Stimulated activated CD4-positive, alpha-beta T cell treated with anti-CD3 and anti-CD28 coated beads, Interleukin-12 subunit alpha, Interleukin-12 subunit beta, amount 100 ng/mL, for 48 hours (primary cell): ENCODE measurements around the gene NDE1.
"Not testable (repeated sequence)": the region's sequence is repeated elsewhere in the genome, so short reads cannot be mapped to it uniquely, and the experiment has no call there.

Experiments
- DNase-seq, 3 donors: peaks; one replicate each; pipeline ENCODE4 v3.0.0-alpha.2; 2020; ENCODE audit warnings: low read depth in 2 of 3, low spot score in 1 of 3

NDE1 gene

GRCh38 chr16:15620611-15621195, 29.3 kb upstream of the NDE1 start:
- no peak for DNase-seq

DNA sequence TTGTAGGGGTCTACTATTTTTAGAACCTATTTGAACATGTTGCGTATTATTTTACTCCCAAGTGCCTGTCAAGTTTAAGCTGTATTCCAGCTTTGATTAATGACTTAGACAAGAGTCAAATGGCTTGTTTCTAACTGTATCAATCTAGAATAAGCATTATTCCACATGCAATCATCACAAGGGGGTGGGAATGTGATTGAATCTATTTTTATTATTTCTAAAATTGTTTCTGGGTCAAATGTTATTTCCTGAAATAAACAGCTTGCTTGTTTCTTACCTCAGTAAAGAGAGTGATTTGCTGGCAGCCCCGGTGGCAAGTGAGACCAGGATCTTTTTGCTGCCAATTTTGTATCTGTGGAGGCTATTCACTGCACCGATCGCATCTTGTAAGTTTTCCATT, 28.6 kb upstream of the NDE1 start:
- no peak for DNase-seq

GRCh38 chr16:15621889-15622288, 28.2 kb upstream of the NDE1 start:
- no peak for DNase-seq

DNA sequence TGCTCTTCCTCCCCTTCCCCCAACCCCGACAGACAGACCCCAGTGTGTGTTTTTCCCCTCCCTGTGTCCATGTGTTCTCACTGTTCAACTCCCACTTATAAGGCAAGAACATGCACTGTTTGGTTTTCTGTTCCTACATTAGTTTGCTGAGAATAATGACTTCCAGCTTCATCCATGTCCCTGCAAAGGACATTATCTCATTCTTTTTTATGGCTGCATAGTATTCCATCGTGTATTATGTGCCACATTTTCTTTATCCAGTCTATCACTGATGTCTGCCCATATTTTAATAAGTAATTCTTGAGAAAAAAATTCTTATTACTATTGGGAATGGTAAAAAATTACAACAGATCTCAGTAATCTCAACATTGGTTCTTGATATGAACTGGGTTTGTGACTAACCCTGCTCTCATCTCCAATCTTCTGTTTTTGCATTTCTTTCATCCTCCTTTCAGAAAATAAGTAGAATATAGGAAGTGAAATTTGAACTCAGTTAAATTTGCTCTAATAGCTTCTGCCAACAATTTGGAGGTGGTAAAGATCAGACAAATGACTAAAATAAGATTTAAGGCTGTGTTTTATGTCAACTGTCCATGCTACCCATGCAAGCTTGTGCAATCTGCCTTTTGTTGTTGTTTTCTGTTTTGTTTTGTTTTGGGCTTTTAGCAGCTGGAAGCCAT, 18.2 kb upstream of the NDE1 start:
- no peak for DNase-seq

DNA sequence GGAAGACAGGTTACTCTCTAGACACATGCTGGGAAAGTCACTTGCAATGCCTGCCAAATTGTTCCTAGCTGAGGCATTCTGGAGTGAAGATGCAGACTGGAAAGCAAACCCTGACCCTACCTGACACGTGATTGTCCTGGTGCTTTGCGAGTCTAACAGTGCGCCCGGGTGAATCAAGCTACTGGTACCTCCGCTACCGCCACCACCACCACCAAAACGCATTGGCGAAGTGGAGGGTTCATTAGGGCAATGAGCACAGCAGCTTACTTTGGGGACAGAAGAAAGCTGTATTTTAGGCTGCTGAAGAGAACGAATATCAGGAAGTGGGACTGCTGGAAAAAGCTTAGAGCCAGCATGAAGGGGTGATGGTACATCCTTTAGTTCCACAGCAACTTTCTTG, 14.1 kb upstream of the NDE1 start:
- no peak for DNase-seq

DNA sequence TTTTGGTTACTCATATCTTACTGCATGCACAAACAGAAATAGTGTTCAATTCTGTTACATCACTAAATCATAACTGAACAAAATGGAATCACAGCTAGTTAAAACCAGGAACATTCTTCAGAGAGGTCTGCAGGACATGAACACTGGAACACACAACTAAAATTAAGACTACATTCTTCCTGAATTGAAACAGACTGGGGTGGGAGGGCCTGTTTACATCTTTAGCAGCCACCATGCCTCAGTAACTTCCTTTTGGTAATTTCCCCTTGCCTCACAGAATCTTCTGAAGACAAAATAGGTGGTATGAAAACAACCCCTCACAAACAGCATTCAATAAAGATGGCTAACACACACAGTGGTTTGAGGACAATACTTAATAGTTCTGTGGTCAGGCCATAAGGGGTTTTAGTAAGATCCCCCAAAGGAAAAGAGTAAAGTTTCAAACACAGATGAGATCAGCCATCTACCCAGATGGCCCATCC, 13.6 kb upstream of the NDE1 start:
- no peak for DNase-seq

- DNase-seq = peak in 1 of 3 donors; percentile 17
Measured at GRCh38 chr16:15639061-15639568, 10.9 kb upstream of the NDE1 start.

GRCh38 chr16:15640966-15641365, 9.1 kb upstream of the NDE1 start:
- DNase-seq = no peak

- no peak for DNase-seq
Measured at GRCh38 chr16:15641753-15642556, 8.1 kb upstream of the NDE1 start.

DNA sequence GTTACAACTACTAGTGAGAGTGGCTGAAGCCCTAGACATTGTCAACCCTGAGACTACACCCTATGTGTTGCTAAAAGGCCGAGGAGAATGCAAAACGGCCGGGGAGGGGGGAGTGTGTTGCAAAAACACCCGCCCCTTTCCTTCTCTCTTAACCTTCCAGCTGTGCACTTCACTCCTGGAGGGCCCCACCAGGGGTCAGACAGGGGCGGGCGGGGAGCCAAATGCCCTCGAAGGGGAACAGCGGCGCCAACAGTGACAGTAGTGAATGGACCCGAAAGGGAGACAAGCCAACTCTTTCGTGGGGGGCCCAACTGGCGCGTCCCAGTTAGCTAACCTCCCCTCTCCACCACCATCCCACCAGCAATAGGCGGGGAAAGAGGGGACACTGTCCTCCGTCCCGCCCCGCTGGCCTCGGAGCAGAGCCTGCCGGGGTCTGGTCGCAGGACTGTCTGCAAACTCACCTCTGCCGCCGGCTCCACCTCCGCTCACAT, 7.4 kb upstream of the NDE1 start:
- DNase-seq = peak; percentile 60 to 80 (median 65)

DNA sequence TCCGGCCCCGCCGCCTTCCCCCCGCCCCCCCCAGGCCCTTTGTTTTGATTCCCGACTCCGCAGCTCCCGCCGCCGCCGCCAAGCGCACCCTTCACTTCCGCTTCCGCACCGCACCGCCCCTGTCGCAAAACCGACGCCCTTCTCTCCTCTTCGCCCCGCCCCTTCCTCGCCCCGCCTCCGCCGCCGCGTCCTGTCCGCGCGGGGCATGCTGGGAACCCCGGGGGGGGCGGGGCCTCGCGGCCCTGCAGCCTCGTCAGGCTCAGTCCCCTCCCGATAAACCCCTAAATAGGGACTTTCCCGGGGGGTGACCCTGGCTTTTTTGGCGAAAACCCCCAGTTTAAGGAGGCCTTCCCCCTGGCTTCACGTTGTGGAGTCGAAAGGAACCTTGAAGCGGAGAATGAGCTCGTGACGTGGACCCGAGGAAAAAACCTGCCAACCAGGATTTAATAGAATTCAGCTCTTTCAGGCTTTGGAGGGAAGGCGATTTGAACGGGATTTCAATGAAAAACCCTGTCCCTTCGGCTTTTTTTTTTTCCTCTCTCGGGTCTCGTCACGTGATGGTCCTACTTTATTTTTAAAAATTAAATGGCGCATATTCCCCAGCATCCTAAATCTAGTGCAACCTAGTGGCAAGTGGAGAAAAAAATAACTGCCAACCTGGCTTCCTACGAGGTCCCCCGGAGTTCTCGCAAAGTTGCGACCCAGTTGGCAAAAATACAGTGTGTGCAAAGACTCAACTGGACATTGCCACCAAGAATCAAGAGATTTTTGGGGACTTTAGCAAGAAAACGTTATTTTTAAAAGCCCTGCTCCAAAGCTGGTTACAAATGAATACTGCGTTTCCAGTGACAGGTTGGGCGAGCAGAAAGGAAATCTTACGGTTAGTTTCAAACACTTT, 6.7 kb upstream of the NDE1 start, which contains the start of gene MARF1:
MARF1 (minus strand) TSS at position 107 of the 898 bp plus-strand sequence. CDS start 3,921 bp downstream, outside the sequence.
- peak; percentile 97 to 100 (median 100) for DNase-seq

DNA sequence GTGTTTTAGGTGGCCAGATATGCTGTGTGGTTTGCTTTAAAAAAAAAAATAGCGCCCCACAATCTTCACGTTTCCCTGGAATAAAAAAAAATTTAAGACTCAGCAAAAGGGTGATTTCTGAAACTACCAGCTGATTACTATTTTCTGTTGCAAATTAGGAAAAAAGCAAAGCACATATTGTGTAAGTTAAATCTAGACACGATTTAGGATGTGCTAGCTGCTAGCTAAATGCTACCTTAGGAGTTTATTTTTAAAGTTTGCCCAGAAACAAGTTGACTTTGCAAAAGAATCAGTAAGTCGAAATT, 6.1 kb upstream of the NDE1 start:
- no peak for DNase-seq

DNA sequence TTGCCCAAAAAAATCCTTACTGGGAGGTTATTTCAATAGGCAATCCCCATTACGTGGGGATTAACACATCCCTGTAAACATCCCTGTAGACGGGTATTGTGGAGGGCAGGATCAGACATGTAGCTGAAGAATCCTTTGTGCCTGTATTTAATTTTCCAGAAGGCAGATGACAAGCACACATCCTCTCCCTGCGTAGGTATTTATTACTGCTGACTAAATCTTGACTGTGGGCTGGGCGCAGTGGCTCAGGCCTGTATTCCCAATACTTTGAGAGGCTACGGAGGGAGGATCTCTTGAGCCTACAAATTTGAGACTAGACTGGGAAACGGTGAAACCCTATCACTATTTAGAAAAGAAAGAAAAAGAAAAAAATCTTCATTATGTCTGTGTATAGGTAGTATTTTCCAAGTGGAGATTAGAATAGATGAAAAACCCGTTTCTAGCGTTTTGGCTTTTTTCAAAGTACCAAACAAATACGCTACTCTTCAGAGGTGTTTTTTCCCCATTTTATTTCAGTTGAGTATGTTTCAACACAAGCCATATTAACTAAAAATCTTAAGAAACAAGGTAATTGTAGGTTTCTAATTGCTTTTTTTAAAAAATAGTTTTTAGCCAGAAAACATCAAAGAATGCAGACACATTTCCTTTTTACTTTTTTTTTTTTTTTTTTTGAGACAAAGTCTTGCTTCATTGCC, 5.6 kb upstream of the NDE1 start:
- no peak for DNase-seq

GRCh38 chr16:15644962-15645465, 5.0 kb upstream of the NDE1 start:
- peak in 2 of 3 donors; percentile 23 to 26 for DNase-seq

DNA sequence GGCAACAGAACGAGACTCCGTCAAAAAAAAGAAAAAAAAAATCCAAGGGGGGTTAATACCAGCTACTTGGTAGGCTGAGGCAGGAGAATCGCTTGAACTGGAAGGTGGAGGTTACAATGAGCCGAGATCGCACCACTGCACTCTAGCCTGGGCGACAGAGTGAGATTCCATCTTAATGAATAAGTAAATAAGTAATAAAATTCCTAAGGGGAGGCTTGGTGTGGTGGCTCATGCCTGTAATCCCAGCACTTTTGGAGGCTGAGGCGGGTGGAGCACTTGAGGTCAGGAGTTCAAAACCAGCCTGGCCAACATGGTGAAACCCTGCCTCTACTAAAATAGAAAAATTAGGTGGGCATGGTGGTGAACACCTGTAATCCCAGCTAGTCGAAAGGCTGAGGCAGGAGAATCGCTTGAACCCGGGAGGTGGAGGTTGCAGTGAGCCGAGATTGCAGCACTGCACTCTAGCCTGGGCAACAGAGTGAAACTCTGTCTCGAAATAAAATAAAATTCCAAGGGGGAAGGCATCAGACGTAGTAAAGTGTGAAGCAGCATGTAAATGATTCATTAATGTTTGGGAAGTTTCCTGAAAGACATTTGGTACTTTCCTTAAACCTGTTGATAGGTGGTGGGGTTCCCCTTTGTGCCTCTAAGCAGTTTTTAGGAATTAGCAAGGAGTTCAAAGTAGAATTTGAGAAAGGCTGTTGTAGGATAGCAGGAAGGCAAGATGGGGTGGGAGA, 3.3 kb upstream of the NDE1 start:
- not testable (repeated sequence) for DNase-seq

GRCh38 chr16:15647294-15648014, 2.6 kb upstream of the NDE1 start:
- no peak for DNase-seq

GRCh38 chr16:15648135-15648730, 1.8 kb upstream of the NDE1 start:
- DNase-seq = no peak

DNA sequence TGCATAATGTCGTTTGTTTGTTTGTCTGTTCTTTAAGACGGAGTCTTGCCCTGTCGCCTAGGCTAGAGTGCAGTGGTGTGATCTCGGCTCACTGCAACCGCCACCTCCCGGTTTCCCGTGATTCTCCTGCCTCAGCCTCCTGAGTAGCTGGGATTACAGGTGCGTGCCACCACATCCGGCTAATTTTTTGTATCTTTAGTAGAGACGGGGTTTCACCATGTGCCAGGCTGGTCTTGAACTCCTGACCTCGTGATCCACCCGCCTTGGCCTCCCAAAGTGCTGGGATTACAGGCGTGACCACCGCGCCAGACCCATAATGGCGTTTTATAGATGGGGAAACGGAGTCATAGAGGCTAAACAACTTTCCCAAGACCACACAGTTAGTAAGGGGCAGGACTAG, 734 bp upstream of the NDE1 start:
- DNase-seq = not testable (repeated sequence)
